Peyer's patch (tissue), 4 donors: ENCODE measurements around the gene TNFSF15.

ENCODE experiments used
- POLR2A ChIP-seq, 2 donors: fragments of 450-650 bp; IDR thresholded peaks; one replicate each; pipeline ENCODE4 v1.5.1; 2017; ENCODE audit warnings: antibody characterized with exemption in 2 of 2, mild to moderate bottlenecking in 2 of 2, moderate library complexity in 2 of 2
- TF ChIP-seq, protein P1 (sequence below), 6 experiments: fragments of 450-650 bp in 4 of 6; fragments of 200-600 bp in 2 of 6; sonication (generic) in 1 of 6; IDR thresholded peaks; one replicate each; pipeline ENCODE4 v1.5.1; 2017 to 2019; ENCODE audit warnings: antibody characterized with exemption in 6 of 6, mild to moderate bottlenecking in 3 of 6, moderate library complexity in 1 of 6

DNA sequence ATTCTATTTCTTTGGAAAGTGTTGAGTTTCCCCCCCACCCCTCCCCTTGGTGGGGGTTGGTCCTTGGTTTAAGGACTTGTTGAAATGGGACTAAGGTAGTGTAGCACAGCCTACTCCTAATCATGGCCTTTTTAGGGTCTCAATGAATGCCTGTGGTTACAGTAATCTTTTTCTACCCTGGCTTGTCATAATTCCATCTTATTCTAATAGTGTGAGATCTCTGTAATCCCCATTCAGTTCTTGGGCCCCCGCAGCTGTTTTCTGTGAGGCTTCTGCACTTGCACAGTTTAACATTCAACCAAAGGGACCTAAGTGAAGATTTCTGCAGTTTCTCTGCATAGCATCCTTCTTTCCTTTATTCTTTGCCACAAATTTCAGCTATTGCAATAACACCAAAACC lies 30.7 kb downstream of the TNFSF15 start:
- TF ChIP-seq, protein P1, sequence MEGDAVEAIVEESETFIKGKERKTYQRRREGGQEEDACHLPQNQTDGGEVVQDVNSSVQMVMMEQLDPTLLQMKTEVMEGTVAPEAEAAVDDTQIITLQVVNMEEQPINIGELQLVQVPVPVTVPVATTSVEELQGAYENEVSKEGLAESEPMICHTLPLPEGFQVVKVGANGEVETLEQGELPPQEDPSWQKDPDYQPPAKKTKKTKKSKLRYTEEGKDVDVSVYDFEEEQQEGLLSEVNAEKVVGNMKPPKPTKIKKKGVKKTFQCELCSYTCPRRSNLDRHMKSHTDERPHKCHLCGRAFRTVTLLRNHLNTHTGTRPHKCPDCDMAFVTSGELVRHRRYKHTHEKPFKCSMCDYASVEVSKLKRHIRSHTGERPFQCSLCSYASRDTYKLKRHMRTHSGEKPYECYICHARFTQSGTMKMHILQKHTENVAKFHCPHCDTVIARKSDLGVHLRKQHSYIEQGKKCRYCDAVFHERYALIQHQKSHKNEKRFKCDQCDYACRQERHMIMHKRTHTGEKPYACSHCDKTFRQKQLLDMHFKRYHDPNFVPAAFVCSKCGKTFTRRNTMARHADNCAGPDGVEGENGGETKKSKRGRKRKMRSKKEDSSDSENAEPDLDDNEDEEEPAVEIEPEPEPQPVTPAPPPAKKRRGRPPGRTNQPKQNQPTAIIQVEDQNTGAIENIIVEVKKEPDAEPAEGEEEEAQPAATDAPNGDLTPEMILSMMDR (IDR thresholded peaks at IDR 0.05) = no peak
- TF ChIP-seq POLR2A (IDR thresholded peaks at IDR 0.05) = no peak
